GM12891 (cell line): ENCODE results near the gene TBL1XR1.

Experiments
- DNase-seq: peaks from one replicate; pipeline ENCODE4 v3.0.0; 2011; ENCODE audit warnings: low spot score; ENCODE audit not compliant: insufficient read length
- FAIRE-seq: peaks from 2 replicates; lab custom pipeline; 2011; peaks lifted over from hg19 to GRCh38; lab: Jason Lieb, UNC
- PAX5 ChIP-seq: IDR thresholded peaks from 2 replicates; pipeline ENCODE4 v1.6.1; 2011; ENCODE audit warnings: low read length, moderate library complexity, mild to moderate bottlenecking; ENCODE audit not compliant: insufficient read depth, severe bottlenecking
- POLR2A ChIP-seq: IDR thresholded peaks from 2 replicates; pipeline ENCODE4 v1.6.1; 2011; ENCODE audit warnings: low read depth, low read length, control low read depth
- POLR2AphosphoS5 ChIP-seq: IDR thresholded peaks from 2 replicates; pipeline ENCODE4 v1.6.1; 2011; ENCODE audit warnings: low read depth, low read length, control low read depth
- POU2F2 ChIP-seq: IDR thresholded peaks from 2 replicates; pipeline ENCODE4 v1.6.1; 2011; ENCODE audit warnings: low read depth, mild to moderate bottlenecking, control low read depth, low read length, moderate library complexity
- SPI1 ChIP-seq: IDR thresholded peaks from 2 replicates; pipeline ENCODE4 v1.6.1; 2011; ENCODE audit warnings: low read depth, low read length, control low read depth
- TAF1 ChIP-seq: IDR thresholded peaks from 2 replicates; pipeline ENCODE4 v1.6.1; 2011; ENCODE audit warnings: low read depth, low read length, control low read depth

Gene TBL1XR1

GRCh38 chr3:177106184-177106583, 91.1 kb downstream of the TBL1XR1 start:
- FAIRE-seq (peak; percentile 56), DNase-seq (no peak)
- no peak for TF ChIP-seq POU2F2

GRCh38 chr3:177105623-177106022, 91.7 kb downstream of the TBL1XR1 start:
- FAIRE-seq: no peak
- no peak for TF ChIP-seq POU2F2
- TF ChIP-seq PAX5: no peak
- no peak for TF ChIP-seq POLR2AphosphoS5
- TF ChIP-seq POLR2A: no peak
- TF ChIP-seq TAF1: no peak
- TF ChIP-seq SPI1: no peak
- DNase-seq: no peak

GRCh38 chr3:177104299-177104992, 92.8 kb downstream of the TBL1XR1 start:
- DNase-seq: no peak
- TF ChIP-seq PAX5: no peak
- TF ChIP-seq POLR2A: no peak
- no peak for TF ChIP-seq POLR2AphosphoS5
- TF ChIP-seq TAF1: no peak
- TF ChIP-seq POU2F2: no peak
- TF ChIP-seq SPI1: no peak
- no peak for FAIRE-seq

- TF ChIP-seq PAX5 (no peak), POU2F2 (no peak), POLR2A (no peak), TAF1 (no peak), SPI1 (no peak), POLR2AphosphoS5 (no peak)
- DNase-seq (no peak), FAIRE-seq (peak; percentile 55)
These were observed 94.7 kb downstream of the TBL1XR1 start for GRCh38 chr3:177102553-177102952.

- TF ChIP-seq SPI1: no peak
- no peak for TF ChIP-seq PAX5
- no peak for TF ChIP-seq POLR2AphosphoS5
- no peak for TF ChIP-seq POLR2A
- FAIRE-seq: no peak
- no peak for DNase-seq
These were observed 98.7 kb downstream of the TBL1XR1 start for GRCh38 chr3:177098551-177098950.

- FAIRE-seq (no peak), DNase-seq (no peak)
- TF ChIP-seq PAX5 (no peak), POU2F2 (no peak), POLR2AphosphoS5 (no peak), TAF1 (no peak), SPI1 (no peak), POLR2A (no peak)
These were observed 100.7 kb downstream of the TBL1XR1 start for GRCh38 chr3:177096615-177097014.

GRCh38 chr3:177093966-177094365, 103.3 kb downstream of the TBL1XR1 start:
- FAIRE-seq: no peak
- no peak for DNase-seq
- TF ChIP-seq POLR2AphosphoS5 (no peak), POLR2A (no peak), PAX5 (no peak)

- DNase-seq: no peak
- no peak for FAIRE-seq
- no peak for TF ChIP-seq PAX5
- no peak for TF ChIP-seq POU2F2
- no peak for TF ChIP-seq TAF1
- no peak for TF ChIP-seq POLR2A
- TF ChIP-seq SPI1: no peak
- no peak for TF ChIP-seq POLR2AphosphoS5
These were observed 107.4 kb downstream of the TBL1XR1 start for GRCh38 chr3:177089901-177090300.

- TF ChIP-seq PAX5 (no peak), SPI1 (no peak), POLR2A (no peak), TAF1 (no peak)
- no peak for DNase-seq
- no peak for FAIRE-seq
These were observed 108.2 kb downstream of the TBL1XR1 start for GRCh38 chr3:177089110-177089509.

GRCh38 chr3:177085794-177086193, 111.5 kb downstream of the TBL1XR1 start:
- no peak for FAIRE-seq
- no peak for DNase-seq
- TF ChIP-seq SPI1 (no peak), TAF1 (no peak), PAX5 (no peak), POU2F2 (no peak), POLR2A (no peak), POLR2AphosphoS5 (no peak)

GRCh38 chr3:177084616-177085015, 112.7 kb downstream of the TBL1XR1 start:
- FAIRE-seq (no peak), DNase-seq (no peak)
- TF ChIP-seq SPI1: no peak
- no peak for TF ChIP-seq TAF1
- no peak for TF ChIP-seq POU2F2
- TF ChIP-seq POLR2AphosphoS5: no peak
- no peak for TF ChIP-seq POLR2A
- TF ChIP-seq PAX5: no peak
